OCI-LY3 (cell line): Measurements from ENCODE around the gene VASH1.

Source experiments
- CTCF ChIP-seq: fragments of 200-600, 300-600 bp; sonication (generic); IDR thresholded peaks from 2 replicates; pipeline ENCODE4 v1.5.1; 2014; ENCODE audit warnings: antibody characterized with exemption, low read length, low read depth
- EZH2phosphoT487 ChIP-seq: fragments of 200-600 bp; shearing (Covaris generic); IDR thresholded peaks from 2 replicates; pipeline ENCODE4 v1.6.1; 2018; ENCODE audit warnings: antibody characterized with exemption, mixed run types, low read depth

GRCh38 chr14:76808011-76808410 is 46.7 kb downstream of the VASH1 start:
- no peak for TF ChIP-seq CTCF
- TF ChIP-seq EZH2phosphoT487: no peak
